Uterus (tissue), 2 donors: ENCODE measurements around the gene RNF186.

Experiments used
- POLR2A ChIP-seq, 2 donors: fragments of 450-650 bp; IDR thresholded peaks; one replicate each; pipeline ENCODE4 v1.6.1; 2016; ENCODE audit warnings: antibody characterized with exemption in 2 of 2, mild to moderate bottlenecking in 1 of 2, moderate library complexity in 1 of 2
- TF ChIP-seq, protein P1 (sequence below), 4 experiments: fragments of 200-600 bp in 2 of 4; fragments of 450-650 bp in 2 of 4; sonication (generic) in 2 of 4; IDR thresholded peaks; one replicate each; pipeline ENCODE4 v1.5.1; 2016 to 2019; ENCODE audit warnings: antibody characterized with exemption in 4 of 4, mild to moderate bottlenecking in 2 of 4, moderate library complexity in 1 of 4

- TF ChIP-seq, protein P1, sequence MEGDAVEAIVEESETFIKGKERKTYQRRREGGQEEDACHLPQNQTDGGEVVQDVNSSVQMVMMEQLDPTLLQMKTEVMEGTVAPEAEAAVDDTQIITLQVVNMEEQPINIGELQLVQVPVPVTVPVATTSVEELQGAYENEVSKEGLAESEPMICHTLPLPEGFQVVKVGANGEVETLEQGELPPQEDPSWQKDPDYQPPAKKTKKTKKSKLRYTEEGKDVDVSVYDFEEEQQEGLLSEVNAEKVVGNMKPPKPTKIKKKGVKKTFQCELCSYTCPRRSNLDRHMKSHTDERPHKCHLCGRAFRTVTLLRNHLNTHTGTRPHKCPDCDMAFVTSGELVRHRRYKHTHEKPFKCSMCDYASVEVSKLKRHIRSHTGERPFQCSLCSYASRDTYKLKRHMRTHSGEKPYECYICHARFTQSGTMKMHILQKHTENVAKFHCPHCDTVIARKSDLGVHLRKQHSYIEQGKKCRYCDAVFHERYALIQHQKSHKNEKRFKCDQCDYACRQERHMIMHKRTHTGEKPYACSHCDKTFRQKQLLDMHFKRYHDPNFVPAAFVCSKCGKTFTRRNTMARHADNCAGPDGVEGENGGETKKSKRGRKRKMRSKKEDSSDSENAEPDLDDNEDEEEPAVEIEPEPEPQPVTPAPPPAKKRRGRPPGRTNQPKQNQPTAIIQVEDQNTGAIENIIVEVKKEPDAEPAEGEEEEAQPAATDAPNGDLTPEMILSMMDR (IDR thresholded peaks at IDR 0.05), result no peak
- TF ChIP-seq POLR2A (IDR thresholded peaks at IDR 0.05), result no peak
Measured at GRCh38 chr1:19814244-19814661, 830 bp downstream of the RNF186 start.
